GM12872 (cell line): ENCODE results near the gene MYL6B.

ENCODE experiments used
- CTCF ChIP-seq: IDR thresholded peaks from 3 replicates; pipeline ENCODE4 v1.5.1; 2011; ENCODE audit warnings: low read depth, mild to moderate bottlenecking, low read length, moderate library complexity; ENCODE audit not compliant: insufficient read depth

MYL6B gene

GRCh38 chr12:56161690-56162351 lies 9.4 kb downstream of the MYL6B start:
- TF ChIP-seq CTCF = no peak

- TF ChIP-seq CTCF = no peak
These were observed 10.3 kb downstream of the MYL6B start for GRCh38 chr12:56162468-56163290.

GRCh38 chr12:56163533-56164344 lies 11.4 kb downstream of the MYL6B start:
- no peak for TF ChIP-seq CTCF

GRCh38 chr12:56164345-56164729 lies 11.9 kb downstream of the MYL6B start:
- TF ChIP-seq CTCF = no peak

- no peak for TF ChIP-seq CTCF
These were observed 13.0 kb downstream of the MYL6B start for GRCh38 chr12:56165369-56165768.

GRCh38 chr12:56169229-56169759 lies 16.9 kb downstream of the MYL6B start:
- no peak for TF ChIP-seq CTCF

- TF ChIP-seq CTCF = no peak
These were observed 20.5 kb downstream of the MYL6B start for GRCh38 chr12:56172839-56173238.
